HG03139 (cell line): ENCODE results near the gene KCNQ4.

Source experiments
- ATAC-seq: cut with Tn5 transposase; IDR thresholded peaks from one replicate; pipeline ENCODE4 v1.9.1; 2021; ENCODE audit not compliant: unreplicated experiment

The KCNQ4 gene

GRCh38 chr1:40857737-40858136, 74.2 kb downstream of the KCNQ4 start:
- ATAC-seq, result no peak

GRCh38 chr1:40858856-40859416, 75.3 kb downstream of the KCNQ4 start:
- ATAC-seq, result no peak

- ATAC-seq, result no peak
Observed at GRCh38 chr1:40860706-40861223, 77.2 kb downstream of the KCNQ4 start.

GRCh38 chr1:40861224-40862003, 77.8 kb downstream of the KCNQ4 start:
- ATAC-seq, result no peak

GRCh38 chr1:40862008-40862863, 78.6 kb downstream of the KCNQ4 start, which contains the start of gene CITED4:
CITED4 (minus strand) TSS chr1:40862363; CDS start chr1:40862127, 236 bp downstream.
- ATAC-seq, result peak; percentile 93

- ATAC-seq, result no peak
Observed at GRCh38 chr1:40868051-40868723, 84.6 kb downstream of the KCNQ4 start.

GRCh38 chr1:40870135-40870728, 86.6 kb downstream of the KCNQ4 start:
- ATAC-seq, result no peak

GRCh38 chr1:40872276-40872675, 88.7 kb downstream of the KCNQ4 start:
- no peak for ATAC-seq

GRCh38 chr1:40873863-40874472, 90.4 kb downstream of the KCNQ4 start:
- no peak for ATAC-seq

GRCh38 chr1:40876436-40876761, 92.8 kb downstream of the KCNQ4 start:
- ATAC-seq, result no peak

- ATAC-seq, result no peak
Observed at GRCh38 chr1:40876891-40877290, 93.3 kb downstream of the KCNQ4 start.

- ATAC-seq, result no peak
Observed at GRCh38 chr1:40877698-40878097, 94.1 kb downstream of the KCNQ4 start.

- no peak for ATAC-seq
Observed at GRCh38 chr1:40878906-40879305, 95.3 kb downstream of the KCNQ4 start.

GRCh38 chr1:40879482-40880175, 96.0 kb downstream of the KCNQ4 start:
- no peak for ATAC-seq

- ATAC-seq, result no peak
Observed at GRCh38 chr1:40880813-40881549, 97.4 kb downstream of the KCNQ4 start.

- ATAC-seq, result no peak
Observed at GRCh38 chr1:40884055-40884795, 100.6 kb downstream of the KCNQ4 start.

GRCh38 chr1:40886318-40887011, 102.9 kb downstream of the KCNQ4 start:
- no peak for ATAC-seq

GRCh38 chr1:40887012-40887378, 103.4 kb downstream of the KCNQ4 start:
- ATAC-seq, result no peak
